KMS-11 (cell line): Measurements from ENCODE around the gene SMOC2.

Source experiments
- H2AFZ ChIP-seq: fragments of 200-600 bp; sonication (generic); 2 replicates; pipeline ENCODE4 v1.6.1; 2016; ENCODE audit warnings: antibody characterized with exemption, mixed run types, low read depth
- H3K27ac ChIP-seq: fragments of 200-600 bp; sonication (generic); 2 replicates; pipeline ENCODE4 v1.6.1; 2016; ENCODE audit warnings: mild to moderate bottlenecking, mixed run types
- H3K27me3 ChIP-seq: fragments of 200-600 bp; sonication (generic); 2 replicates; pipeline ENCODE4 v1.6.1; 2017; ENCODE audit warnings: mild to moderate bottlenecking, low read depth, mixed run types, moderate library complexity; ENCODE audit not compliant: insufficient read depth
- H3K36me3 ChIP-seq: fragments of 200-600 bp; sonication (generic); 2 replicates; pipeline ENCODE4 v1.6.1; 2017; ENCODE audit warnings: mild to moderate bottlenecking, mixed run types; ENCODE audit not compliant: insufficient read depth
- H3K4me1 ChIP-seq: fragments of 200-600 bp; sonication (generic); 2 replicates; pipeline ENCODE4 v1.6.1; 2016; ENCODE audit warnings: mild to moderate bottlenecking, low read depth, mixed run types; ENCODE audit not compliant: poor library complexity, severe bottlenecking
- H3K4me2 ChIP-seq: fragments of 200-600 bp; sonication (generic); 2 replicates; pipeline ENCODE4 v1.7.0; 2016; ENCODE audit warnings: mild to moderate bottlenecking, mixed run types
- H3K4me3 ChIP-seq: fragments of 200-600 bp; sonication (generic); IDR thresholded peaks from 2 replicates; pipeline ENCODE4 v1.6.1; 2017; ENCODE audit warnings: low read depth, low read length, mixed read lengths; ENCODE audit not compliant: insufficient read depth
- H3K79me2 ChIP-seq: fragments of 200-600 bp; sonication (generic); 2 replicates; pipeline ENCODE4 v1.6.1; 2016; ENCODE audit warnings: low read depth, mixed run types; ENCODE audit not compliant: insufficient read depth
- H3K9ac ChIP-seq: fragments of 200-600 bp; sonication (generic); 2 replicates; pipeline ENCODE4 v1.6.1; 2016; ENCODE audit warnings: mild to moderate bottlenecking, mixed run types
- H4K20me1 ChIP-seq: fragments of 200-600 bp; sonication (generic); 2 replicates; pipeline ENCODE4 v1.6.1; 2016; ENCODE audit warnings: mild to moderate bottlenecking, mixed run types; ENCODE audit not compliant: insufficient read depth
- TF ChIP-seq, protein P1 (sequence below): fragments of 200-600 bp; sonication (generic); conservative IDR thresholded peaks from 2 replicates; pipeline ENCODE4 v1.6.1; 2017; ENCODE audit warnings: low read depth, mild to moderate bottlenecking, antibody characterized with exemption, low read length, moderate library complexity, mixed read lengths

Gene SMOC2

DNA sequence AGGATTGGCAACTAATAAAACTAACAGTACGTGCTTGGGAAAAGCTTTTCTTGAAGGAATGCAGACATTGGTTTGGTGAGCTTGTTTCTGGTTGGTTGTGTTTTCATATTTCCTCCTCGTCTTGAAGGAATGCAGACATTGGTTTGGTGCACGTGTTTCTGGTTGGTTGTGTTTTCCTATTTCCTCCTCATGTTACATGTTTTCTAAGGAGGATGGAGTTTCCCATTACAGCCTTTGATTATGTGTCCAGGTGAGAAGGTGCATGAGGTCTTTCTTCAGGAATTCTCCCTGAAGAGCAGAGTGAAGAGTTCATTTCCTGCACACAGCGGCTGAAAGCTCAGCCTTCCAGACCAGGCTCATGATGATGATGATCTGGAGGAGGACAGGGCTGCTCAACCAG is 190.6 kb downstream of the SMOC2 start:
- Histone ChIP-seq H3K4me1 (no peaks in the 10 kb centered on the region), H3K27ac (no peak overlapping the region), H3K9ac (no peak overlapping the region), H2AFZ (no peak overlapping the region), H3K36me3 (no peaks in the 10 kb centered on the region), H4K20me1 (no peaks in the 10 kb centered on the region), H3K27me3 (no peaks in the 10 kb centered on the region), H3K4me2 (no peak overlapping the region), H3K79me2 (no peaks in the 10 kb centered on the region), H3K4me3 (no peak overlapping the region)
- TF ChIP-seq, protein P1, sequence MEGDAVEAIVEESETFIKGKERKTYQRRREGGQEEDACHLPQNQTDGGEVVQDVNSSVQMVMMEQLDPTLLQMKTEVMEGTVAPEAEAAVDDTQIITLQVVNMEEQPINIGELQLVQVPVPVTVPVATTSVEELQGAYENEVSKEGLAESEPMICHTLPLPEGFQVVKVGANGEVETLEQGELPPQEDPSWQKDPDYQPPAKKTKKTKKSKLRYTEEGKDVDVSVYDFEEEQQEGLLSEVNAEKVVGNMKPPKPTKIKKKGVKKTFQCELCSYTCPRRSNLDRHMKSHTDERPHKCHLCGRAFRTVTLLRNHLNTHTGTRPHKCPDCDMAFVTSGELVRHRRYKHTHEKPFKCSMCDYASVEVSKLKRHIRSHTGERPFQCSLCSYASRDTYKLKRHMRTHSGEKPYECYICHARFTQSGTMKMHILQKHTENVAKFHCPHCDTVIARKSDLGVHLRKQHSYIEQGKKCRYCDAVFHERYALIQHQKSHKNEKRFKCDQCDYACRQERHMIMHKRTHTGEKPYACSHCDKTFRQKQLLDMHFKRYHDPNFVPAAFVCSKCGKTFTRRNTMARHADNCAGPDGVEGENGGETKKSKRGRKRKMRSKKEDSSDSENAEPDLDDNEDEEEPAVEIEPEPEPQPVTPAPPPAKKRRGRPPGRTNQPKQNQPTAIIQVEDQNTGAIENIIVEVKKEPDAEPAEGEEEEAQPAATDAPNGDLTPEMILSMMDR, result no peak

DNA sequence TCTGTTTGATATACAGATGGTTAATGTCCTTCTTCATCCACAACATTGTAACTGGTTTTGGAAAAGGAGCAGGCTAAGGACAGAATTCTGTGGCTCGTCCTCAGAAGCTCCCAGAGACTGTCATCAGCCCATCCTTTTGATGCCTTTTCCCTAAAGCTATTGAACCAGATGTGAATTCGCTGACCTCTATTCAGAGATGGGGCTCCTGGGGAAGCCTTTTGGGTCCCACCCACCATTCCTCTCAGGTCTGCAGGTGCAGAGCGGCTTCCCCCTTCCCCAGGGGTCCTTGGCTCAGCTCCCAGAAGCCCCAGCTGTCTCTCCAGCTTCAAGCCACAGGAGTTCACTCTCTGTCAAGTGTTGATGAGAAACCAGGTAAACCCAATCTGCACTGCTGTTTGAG is 191.7 kb downstream of the SMOC2 start:
- H3K27ac ChIP-seq, result no peak overlapping the region
- H3K4me3 ChIP-seq, result no peak overlapping the region
- H4K20me1 ChIP-seq, result no peaks in the 10 kb centered on the region
- TF ChIP-seq, protein P1, result no peak
- H3K79me2 ChIP-seq, result no peaks in the 10 kb centered on the region
- H3K4me1 ChIP-seq, result no peaks in the 10 kb centered on the region
- no peaks in the 10 kb centered on the region for H3K27me3 ChIP-seq
- H3K4me2 ChIP-seq, result no peak overlapping the region
- no peak overlapping the region for H2AFZ ChIP-seq
- no peak overlapping the region for H3K9ac ChIP-seq
- H3K36me3 ChIP-seq, result no peaks in the 10 kb centered on the region

DNA sequence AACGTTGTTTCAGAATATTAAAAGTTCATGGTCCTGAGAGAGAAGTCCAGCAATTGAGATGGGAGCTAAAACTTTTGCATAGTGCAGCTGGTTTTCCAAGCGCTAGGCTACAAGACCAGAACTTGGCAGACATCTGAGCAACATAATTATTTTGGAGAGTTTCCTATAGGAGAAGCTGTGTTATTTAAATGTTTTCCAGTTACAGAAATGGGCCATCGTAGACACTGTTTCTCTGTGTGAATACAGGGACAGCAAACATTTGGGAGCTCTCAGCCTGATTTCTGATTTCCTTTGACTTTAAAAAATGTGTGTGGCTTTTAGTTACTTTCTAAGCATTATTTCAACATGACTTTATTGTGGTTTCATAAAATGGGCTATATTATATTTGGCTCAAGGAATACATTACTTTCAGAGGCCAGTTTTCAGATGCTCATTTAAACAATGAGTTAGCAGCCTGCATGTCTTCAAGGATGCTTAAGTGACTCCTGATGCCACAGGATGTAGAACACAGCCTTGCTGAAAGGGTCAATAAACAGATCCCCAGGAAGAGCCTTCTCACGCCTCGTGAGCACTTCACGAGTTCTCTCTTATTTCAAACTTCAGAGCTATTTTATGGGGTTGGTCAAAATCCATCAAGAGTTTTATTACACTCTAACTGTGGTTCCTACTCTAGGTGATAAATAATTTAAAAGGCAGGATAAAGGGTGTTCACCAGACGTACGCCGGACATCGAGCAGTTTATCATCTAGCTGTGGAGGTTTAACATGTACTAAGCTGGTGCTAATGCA is 193.8 kb downstream of the SMOC2 start:
- no peak overlapping the region for H2AFZ ChIP-seq
- no peaks in the 10 kb centered on the region for H4K20me1 ChIP-seq
- H3K4me3 ChIP-seq, result no peak overlapping the region
- no peaks in the 10 kb centered on the region for H3K36me3 ChIP-seq
- H3K4me1 ChIP-seq, result no peaks in the 10 kb centered on the region
- H3K79me2 ChIP-seq, result no peaks in the 10 kb centered on the region
- no peaks in the 10 kb centered on the region for H3K27me3 ChIP-seq
- no peak overlapping the region for H3K9ac ChIP-seq
- H3K27ac ChIP-seq, result no peak overlapping the region
- TF ChIP-seq, protein P1, result no peak
- no peak overlapping the region for H3K4me2 ChIP-seq

DNA sequence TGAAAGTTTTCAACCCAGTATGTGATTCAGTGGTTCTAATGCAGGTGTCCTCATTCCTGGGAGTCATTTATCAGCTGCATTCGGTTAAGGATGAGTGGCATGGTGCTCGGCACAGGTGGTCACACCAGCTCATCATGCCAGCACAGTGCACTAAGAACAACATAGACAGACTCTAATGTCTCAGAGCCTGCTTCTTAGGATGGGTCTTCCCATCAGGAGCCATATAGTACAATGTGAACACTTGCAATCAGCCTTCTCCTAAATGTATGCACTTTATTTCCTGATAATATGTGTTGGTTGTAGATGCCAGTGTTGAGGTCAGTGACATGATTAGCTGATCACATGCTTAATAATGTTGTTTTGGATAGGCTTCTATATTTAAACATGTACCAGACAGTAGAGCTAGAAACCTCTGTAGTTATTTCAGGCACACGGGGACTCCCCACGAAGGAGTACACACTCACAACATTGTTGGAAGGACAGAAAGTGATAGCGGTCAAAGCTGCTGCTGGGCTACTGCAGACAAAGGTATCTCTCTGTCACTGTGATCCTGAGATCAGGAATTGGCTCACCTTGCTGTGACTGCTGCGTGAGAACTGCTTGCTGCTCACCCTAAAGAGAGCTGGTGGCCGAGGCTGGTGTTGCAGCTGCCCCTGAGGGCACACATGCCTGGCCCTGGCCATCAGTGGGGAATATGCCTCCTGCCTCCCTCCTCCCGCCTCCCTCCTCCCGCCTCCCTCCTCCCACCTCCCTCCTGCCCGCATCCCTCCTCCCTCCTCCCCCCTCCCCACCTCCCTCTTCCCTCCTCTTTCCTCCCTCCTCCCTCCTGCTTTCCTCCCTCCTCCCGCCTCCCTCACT is 195.4 kb downstream of the SMOC2 start:
- TF ChIP-seq, protein P1, result no peak
- H3K9ac ChIP-seq, result no peak overlapping the region

More for the DNA sequence above, 195.4 kb downstream of the SMOC2 start:
- Histone ChIP-seq H3K27me3 (no peaks in the 10 kb centered on the region), H3K4me2 (no peak overlapping the region), H3K36me3 (no peaks in the 10 kb centered on the region), H3K4me3 (no peak overlapping the region), H3K27ac (no peak overlapping the region), H3K79me2 (no peaks in the 10 kb centered on the region), H2AFZ (no peak overlapping the region), H4K20me1 (no peaks in the 10 kb centered on the region), H3K4me1 (no peaks in the 10 kb centered on the region)
